NCI-H187 treated with DMSO at 0.1 percent for 48 hours (cell line): Measurements from ENCODE around the gene PLEKHM1.
A peak's percentile ranks its signal among the peaks of the same experiment; 100 is the strongest.
"Not testable (repeated sequence)": the region's sequence is repeated elsewhere in the genome, so short reads cannot be mapped to it uniquely, and the experiment has no call there.

ENCODE experiments used
- DNase-seq: peaks from one replicate; lab custom pipeline; 2025; lab: John Stamatoyannopoulos, UW

PLEKHM1 gene

GRCh38 chr17:45490615-45491433, at the start of gene PLEKHM1:
Gene PLEKHM1 (minus strand): TSS chr17:45490721. CDS start chr17:45482484, 8,237 bp downstream.
- peak; percentile 7 for DNase-seq

DNA sequence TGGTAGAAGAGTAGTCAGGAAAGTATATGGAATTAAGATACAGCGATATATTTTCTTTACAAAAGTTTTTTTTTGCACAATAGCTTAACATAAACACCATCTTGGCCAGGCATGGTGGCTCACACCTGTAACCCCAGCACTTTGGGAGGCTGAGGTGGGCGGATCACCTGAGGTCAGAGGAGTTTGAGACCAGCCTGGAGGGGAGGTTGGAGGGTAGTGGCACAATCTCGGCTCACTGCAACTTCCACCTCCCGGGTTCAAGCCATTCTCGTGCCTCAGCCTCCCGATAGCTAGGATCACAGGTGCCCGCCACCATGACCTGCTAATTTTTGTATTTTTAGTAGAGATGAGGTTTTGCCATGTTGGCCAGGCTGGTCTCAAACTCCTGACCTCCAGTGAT, 47.6 kb upstream of the PLEKHM1 start:
- not testable (repeated sequence) for DNase-seq

DNA sequence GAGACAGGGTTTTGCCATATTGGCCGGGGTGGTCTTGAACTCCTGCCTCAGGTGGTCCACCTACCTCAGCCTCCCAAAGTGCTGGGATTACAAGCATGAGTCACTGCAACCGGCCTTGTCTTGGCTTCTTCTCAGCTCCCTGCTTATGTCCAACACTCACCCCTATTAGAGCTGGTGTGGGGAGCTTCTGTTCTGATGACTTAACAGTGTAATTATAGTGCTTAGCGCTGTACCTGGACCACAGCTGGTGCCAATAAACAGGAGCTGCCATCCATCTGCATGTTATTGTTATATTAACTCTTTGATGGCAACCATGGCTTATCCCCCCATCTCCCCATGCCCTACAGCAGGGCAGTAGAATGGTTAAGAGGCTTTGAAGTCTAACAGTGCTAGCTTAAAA, 15.6 kb upstream of the PLEKHM1 start:
- not testable (repeated sequence) for DNase-seq

DNA sequence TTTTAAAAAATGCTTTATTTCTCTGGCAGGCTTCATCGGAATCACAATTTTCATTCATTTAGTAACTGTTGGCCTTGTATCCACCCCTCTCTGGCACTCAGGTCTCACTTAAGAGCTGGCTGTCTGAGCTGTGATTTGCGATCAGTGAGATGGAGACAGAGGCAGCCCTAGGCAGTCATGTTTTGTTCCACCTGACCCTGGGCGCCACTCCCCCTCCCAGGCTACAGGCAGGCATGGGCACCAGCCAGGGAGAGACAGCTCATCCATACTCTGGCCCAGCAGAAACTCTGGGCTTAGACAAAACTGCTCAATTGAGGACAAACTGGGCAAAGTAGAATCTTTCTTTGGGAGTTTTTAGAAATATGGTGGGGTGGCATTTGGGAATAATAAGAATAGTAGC, 14.7 kb upstream of the PLEKHM1 start:
- DNase-seq, result not testable (repeated sequence)

- not testable (repeated sequence) for DNase-seq
These were observed 10.7 kb upstream of the PLEKHM1 start for GRCh38 chr17:45501092-45501707.

DNA sequence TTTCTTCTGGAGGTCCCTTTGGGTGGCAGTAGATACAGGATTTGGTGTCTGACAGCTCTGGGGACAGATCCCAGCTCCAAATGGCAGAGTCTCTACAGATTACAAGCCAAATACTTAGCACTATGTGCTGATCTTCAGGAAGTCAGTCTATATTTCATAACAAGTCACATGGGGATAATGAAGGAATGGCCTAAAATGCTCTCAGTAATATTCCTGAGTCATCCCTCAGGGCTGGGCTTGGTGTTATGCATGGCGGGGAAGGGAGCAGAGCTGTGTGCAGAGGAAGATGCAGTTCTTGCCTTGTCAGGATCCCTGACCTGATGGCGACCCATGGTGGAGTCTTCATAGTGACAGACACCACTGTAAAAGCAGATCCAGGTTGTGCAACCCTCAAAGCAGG, 10.0 kb upstream of the PLEKHM1 start:
- not testable (repeated sequence) for DNase-seq

GRCh38 chr17:45499208-45499607, 8.7 kb upstream of the PLEKHM1 start:
- not testable (repeated sequence) for DNase-seq

DNA sequence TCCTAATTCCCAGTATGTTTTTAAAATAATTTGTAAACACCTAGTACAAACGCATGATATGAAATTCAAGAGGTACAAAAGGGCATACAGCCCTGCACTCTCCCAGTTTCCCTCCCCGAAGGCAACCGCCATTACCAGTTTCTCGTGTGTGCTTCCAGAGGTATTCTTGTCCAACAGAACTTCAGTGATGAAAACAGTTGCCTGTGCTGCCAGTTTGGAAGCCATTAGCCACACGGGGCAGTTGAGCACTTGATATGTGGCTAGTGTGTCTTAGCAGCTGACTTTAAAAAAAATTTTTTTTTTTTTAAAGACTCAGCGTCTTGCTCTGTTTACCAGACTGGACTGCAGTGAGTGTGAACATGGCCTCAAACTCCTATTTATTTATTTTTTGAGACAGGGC, 7.9 kb upstream of the PLEKHM1 start:
- DNase-seq, result not testable (repeated sequence)

GRCh38 chr17:45497449-45497848, 6.9 kb upstream of the PLEKHM1 start:
- DNase-seq, result not testable (repeated sequence)

DNA sequence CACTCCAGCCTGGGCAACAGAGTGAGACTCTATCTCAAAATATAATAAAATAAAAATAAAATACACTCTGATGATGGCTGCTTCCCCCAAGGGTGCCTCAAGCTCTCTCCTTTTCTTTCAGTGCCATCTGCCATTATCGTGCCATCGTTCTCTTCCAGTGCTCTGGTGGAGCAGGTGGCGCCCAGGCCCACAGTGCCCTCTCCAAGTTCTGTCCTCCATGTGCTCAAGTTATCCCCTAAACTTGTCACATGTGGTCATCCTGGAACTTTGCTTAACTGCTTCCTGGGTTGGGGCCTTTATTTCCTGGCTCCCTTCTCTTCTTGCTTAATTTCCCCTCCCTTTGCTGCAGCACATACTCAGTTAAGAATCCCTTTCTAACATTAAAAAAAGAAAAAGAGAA, 6.0 kb upstream of the PLEKHM1 start:
- DNase-seq, result not testable (repeated sequence)

GRCh38 chr17:45494556-45494955, 4.0 kb upstream of the PLEKHM1 start:
- not testable (repeated sequence) for DNase-seq

- not testable (repeated sequence) for DNase-seq
These were observed 1.6 kb upstream of the PLEKHM1 start for GRCh38 chr17:45492156-45492555.

DNA sequence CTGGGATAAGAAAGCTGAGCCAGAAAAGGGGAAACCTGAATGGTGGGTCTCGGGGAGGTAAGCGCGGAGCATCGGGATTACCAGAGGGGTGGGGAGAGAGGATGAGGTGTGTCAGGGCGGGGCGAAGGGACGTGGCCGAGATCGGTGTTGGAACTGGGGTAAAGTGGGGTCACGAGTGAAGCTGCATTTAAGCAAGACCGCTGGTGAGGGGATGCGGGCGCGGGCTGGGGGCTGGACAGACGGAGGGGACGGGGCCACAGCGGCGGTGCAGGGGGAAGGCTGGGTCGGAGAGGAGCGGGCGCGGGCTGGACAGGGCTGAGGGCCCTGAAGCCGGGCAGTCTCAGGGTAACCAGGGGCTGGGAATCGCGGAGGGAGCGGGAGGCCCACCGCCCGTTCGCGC, 323 bp downstream of the PLEKHM1 start:
- not testable (repeated sequence) for DNase-seq

GRCh38 chr17:45487704-45488103, 2.8 kb downstream of the PLEKHM1 start:
- DNase-seq, result not testable (repeated sequence)

- DNase-seq, result not testable (repeated sequence)
These were observed 6.8 kb downstream of the PLEKHM1 start for GRCh38 chr17:45483591-45484216.

GRCh38 chr17:45483177-45483576, 7.3 kb downstream of the PLEKHM1 start:
- DNase-seq, result not testable (repeated sequence)

- not testable (repeated sequence) for DNase-seq
These were observed 8.2 kb downstream of the PLEKHM1 start for GRCh38 chr17:45482317-45482716.

DNA sequence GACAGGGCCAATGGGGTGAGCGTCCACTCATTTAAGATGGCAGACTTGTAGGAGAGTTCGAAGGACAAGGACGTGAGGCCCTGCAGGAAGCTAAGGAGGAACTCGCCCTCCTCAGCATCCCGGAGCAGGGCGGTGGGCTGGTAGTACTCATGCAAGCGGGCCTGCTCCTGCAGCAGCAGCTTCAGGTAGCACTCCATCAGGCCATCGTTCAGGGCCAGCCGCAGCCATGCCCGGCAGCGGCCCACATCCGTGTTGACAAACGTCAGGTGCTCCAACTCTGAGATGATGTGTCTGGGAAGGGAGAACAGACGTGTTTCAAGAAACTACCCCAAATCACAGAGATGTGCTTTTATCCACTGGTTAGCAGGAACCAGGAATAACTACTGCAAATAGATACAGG, 15.1 kb downstream of the PLEKHM1 start:
- DNase-seq, result not testable (repeated sequence)

DNA sequence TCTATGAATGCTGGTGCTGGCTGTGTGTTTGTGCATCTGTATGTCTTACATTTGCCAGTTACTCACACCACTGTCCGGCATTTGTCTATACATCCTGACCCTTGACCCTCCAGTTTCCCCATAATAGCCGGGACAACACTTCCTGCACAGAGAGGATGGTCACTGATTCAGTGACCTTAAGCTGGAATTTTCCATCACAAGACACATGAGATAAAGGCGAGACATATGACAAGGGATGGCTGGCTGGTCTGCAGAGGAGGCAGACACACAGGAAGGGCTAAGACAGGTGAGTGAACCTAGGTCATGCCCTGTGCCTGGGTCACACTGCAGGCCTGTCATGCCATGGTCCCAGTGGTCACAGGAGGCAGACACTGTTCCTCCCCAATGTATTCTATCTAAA, 18.3 kb downstream of the PLEKHM1 start:
- not testable (repeated sequence) for DNase-seq

DNA sequence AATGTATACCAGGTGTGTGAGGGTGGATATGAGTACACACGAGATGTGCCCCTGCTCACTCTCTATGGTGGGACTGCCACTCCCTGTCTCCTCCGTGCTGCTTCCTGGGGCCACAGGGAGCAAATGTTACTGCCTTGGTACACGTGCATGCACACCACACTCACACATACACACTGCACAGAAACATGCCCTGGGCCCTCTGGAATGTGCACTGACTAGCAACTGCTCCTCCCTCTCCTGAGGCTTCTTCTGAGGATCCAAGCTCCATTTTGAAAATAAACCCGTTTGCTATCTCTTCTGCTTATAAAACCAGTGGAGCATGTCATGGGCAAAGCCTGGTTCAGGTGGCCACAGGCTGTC, 21.3 kb downstream of the PLEKHM1 start:
- not testable (repeated sequence) for DNase-seq

GRCh38 chr17:45468293-45469203, 22.0 kb downstream of the PLEKHM1 start:
- DNase-seq, result not testable (repeated sequence)
